PFSK-1 (cell line): Measurements from ENCODE around the gene CCN5.

Source experiments
- FOXP2 ChIP-seq: optimal IDR thresholded peaks from 2 replicates; pipeline ENCODE3; 2011; ENCODE audit warnings: borderline replicate concordance, control low read depth, inconsistent platforms; ENCODE audit not compliant: insufficient read depth; ENCODE audit errors: extremely low read length, extremely low read depth
- POLR2AphosphoS5 ChIP-seq: IDR thresholded peaks from 2 replicates; pipeline ENCODE4 v1.6.1; 2012; ENCODE audit warnings: low read depth, mild to moderate bottlenecking, control low read depth, low read length, moderate library complexity
- SIN3A ChIP-seq: IDR thresholded peaks from 2 replicates; pipeline ENCODE4 v1.6.1; 2012; ENCODE audit warnings: mild to moderate bottlenecking, low read length, moderate library complexity, borderline replicate concordance; ENCODE audit not compliant: insufficient read depth
- TAF1 ChIP-seq: IDR thresholded peaks from 2 replicates; pipeline ENCODE4 v1.6.1; 2012; ENCODE audit warnings: low read length, control low read depth, borderline replicate concordance; ENCODE audit not compliant: insufficient read depth
- TF ChIP-seq, protein P1 (sequence below), 2 experiments: IDR thresholded peaks; 2 replicates each; pipeline versions ENCODE4 v1.6.1 to v1.8.0; 2011 to 2012; ENCODE audit warnings: low read depth in 2 of 2, low read length in 2 of 2, control low read depth in 1 of 2, inconsistent platforms in 1 of 2, mild to moderate bottlenecking in 1 of 2, moderate library complexity in 1 of 2; ENCODE audit not compliant: insufficient read depth in 1 of 2

The CCN5 gene

DNA sequence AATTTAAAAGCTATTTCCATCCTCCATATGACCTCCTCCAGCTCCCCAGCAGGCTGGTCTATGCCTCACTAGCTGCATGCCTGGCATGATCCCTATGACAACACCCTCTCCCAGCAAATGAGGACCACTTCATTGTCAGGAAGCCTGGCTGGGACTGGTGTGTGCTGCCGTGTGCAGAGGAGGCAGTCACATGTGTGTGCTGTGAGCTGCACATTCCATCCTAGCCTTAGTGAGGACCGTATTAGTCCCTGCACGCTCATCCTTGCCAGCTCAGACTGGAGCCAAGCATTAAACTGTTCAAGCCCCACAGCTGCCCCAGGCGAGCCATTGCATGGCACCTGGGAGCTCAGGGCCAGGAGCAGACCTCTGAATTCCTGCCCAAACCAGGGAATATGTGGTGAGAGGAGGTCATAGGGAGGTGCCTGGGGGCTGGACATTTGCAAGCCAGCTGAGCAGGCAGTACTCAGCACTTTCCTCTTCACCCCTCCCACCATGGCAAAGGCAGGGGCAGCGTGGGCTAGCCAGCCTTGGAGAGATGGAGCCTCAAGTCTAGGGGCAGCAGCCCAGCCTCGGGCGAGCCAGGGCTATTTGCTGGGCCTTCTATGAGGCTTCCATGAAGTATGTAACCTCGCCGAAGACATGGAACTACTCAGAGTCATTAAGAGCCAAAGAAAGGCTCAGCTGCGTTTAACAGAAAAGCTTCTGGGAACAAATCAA lies 8.7 kb upstream of the CCN5 start:
- TF ChIP-seq, protein P1, sequence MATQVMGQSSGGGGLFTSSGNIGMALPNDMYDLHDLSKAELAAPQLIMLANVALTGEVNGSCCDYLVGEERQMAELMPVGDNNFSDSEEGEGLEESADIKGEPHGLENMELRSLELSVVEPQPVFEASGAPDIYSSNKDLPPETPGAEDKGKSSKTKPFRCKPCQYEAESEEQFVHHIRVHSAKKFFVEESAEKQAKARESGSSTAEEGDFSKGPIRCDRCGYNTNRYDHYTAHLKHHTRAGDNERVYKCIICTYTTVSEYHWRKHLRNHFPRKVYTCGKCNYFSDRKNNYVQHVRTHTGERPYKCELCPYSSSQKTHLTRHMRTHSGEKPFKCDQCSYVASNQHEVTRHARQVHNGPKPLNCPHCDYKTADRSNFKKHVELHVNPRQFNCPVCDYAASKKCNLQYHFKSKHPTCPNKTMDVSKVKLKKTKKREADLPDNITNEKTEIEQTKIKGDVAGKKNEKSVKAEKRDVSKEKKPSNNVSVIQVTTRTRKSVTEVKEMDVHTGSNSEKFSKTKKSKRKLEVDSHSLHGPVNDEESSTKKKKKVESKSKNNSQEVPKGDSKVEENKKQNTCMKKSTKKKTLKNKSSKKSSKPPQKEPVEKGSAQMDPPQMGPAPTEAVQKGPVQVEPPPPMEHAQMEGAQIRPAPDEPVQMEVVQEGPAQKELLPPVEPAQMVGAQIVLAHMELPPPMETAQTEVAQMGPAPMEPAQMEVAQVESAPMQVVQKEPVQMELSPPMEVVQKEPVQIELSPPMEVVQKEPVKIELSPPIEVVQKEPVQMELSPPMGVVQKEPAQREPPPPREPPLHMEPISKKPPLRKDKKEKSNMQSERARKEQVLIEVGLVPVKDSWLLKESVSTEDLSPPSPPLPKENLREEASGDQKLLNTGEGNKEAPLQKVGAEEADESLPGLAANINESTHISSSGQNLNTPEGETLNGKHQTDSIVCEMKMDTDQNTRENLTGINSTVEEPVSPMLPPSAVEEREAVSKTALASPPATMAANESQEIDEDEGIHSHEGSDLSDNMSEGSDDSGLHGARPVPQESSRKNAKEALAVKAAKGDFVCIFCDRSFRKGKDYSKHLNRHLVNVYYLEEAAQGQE (IDR thresholded peaks at IDR 0.05; ENCODE audit: insufficient read depth in 1 of 2, low read depth in 2 of 2, low read length in 2 of 2), result no peak
- no peak for TF ChIP-seq SIN3A
- no peak for TF ChIP-seq POLR2AphosphoS5
- TF ChIP-seq TAF1, result no peak
- TF ChIP-seq FOXP2, result no peak

DNA sequence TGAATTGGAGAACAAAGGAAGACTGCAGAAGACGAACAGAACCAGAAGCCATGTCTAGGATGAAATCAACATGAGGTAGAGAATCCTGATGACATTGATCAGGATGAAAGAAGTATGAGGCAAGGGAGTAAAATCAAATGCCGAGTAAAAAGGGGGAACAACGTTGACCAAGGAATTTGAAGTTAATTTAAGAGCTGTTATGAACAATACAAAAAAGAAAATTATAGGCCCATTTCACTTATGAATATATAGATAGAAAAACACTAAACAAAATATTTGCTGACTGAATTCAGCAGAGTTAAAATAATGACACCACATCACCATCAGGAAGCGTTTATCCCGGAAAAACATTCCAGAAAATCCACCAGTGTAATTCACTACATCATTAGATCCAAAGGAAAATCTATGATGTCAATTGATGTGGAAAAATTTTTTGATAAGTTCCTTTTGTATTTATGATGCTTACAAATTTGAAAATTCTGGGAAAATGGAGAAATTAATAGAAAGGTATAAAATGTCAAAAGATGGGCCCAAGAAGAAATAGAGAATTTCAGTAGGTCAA lies 8.1 kb upstream of the CCN5 start:
- TF ChIP-seq SIN3A (no peak), TAF1 (no peak), FOXP2 (no peak), POLR2AphosphoS5 (no peak)
- TF ChIP-seq, protein P1 (IDR thresholded peaks at IDR 0.05; ENCODE audit: insufficient read depth in 1 of 2, low read depth in 2 of 2, low read length in 2 of 2), result no peak

DNA sequence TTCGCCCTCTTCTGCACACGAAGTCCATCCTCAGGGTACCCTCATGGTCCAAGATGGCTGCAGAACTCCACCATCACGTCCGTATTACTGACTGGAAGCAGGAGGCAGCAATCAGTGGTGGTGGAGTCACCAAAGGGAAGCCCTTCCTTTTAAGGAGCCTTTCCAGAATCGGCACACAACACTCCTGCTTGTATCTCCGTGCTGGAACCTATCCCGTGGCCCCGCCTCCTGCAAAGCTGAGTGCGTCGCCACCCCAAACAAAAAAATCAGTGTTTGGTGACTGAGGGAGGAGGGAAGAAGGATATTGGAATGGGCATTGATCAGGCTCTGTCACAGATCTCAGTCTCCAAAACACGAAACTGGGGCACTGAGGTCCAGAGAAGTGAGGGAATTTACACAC lies 5.8 kb upstream of the CCN5 start:
- TF ChIP-seq POLR2AphosphoS5 (no peak), FOXP2 (no peak), TAF1 (no peak), SIN3A (no peak)
- TF ChIP-seq, protein P1 (IDR thresholded peaks at IDR 0.05; ENCODE audit: insufficient read depth in 1 of 2, low read depth in 2 of 2, low read length in 2 of 2), result no peak

DNA sequence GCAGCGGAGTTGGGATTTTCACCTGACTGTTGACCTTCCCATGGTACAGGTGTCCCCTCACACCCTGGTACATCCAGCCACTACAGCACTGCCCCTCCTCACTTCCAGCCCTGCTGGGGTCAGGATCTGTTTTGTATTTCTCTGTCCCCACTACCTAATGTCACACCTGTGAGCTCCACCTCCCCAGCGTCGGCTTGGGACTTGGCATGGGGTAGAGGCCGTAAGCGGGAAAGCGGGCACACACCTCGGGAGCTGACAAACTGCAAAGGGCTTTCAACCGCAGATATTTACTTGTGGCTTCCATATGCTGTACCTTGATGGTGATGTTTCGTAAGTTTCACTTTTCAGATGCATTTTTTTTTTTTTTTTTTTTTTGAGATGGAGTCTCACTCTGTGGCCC lies 5.4 kb upstream of the CCN5 start:
- no peak for TF ChIP-seq SIN3A
- TF ChIP-seq, protein P1 (IDR thresholded peaks at IDR 0.05; ENCODE audit: insufficient read depth in 1 of 2, low read depth in 2 of 2, low read length in 2 of 2), result no peak
- TF ChIP-seq TAF1, result no peak
- no peak for TF ChIP-seq FOXP2
- TF ChIP-seq POLR2AphosphoS5, result no peak
